ENCODE measurements around the gene SAPCD2. TPM values are rescaled to one million over a fixed set of nuclear protein-coding genes. Genes with fewer than 3 reads are reported as not detected.

SAPCD2 gene
- total RNA-seq, 1 donor from 2014 or later = 15.3 TPM

DNA sequence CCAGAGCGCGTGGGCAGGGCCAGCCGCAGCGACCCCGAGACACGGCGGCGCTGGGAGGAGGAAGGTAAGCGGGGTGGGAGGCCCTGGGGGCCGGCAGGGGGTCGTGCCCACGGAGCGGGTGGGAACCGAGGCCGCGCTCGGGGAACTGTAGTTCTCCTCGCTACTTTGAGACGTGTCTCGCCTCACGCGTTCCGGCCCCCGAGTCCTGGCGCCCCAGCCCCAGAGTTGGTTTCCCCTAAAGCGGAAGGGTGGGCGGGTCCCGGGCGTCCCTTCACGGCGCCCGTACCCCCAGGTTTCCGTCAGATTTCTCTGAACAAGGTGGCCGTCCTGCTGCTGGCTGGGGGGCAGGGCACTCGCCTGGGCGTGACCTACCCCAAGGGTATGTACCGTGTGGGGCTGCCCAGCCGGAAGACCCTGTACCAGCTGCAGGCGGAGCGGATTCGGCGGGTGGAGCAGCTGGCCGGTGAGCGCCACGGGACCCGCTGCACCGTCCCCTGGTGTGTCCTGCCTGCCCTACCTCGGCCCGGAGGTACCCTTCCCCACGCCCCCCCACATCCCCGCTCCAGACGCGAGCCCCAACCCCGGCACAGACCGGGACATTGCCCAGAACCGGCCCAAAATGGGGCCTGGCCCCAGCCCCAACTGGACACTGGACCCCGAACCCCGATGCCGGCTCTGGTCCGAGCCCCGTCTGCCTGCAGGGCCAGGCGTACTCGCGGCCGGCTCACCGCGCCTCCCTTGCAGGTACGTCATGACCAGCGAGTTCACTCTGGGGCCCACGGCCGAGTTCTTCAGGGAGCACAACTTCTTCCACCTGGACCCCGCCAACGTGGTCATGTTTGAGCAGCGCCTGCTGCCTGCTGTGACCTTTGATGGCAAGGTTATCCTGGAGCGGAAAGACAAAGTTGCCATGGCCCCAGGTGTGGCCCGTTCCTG lies 7.7 kb upstream of the SAPCD2 start:
- no peak for DNase-seq (ENCODE audit: low spot score, unreplicated experiment)
- Mint-ChIP-seq H3K4me3 (ENCODE audit: low read depth) (peak overlapping the region; percentile 47), H3K9me3 (ENCODE audit: low read depth) (no peaks in the 10 kb centered on the region), H3K27ac (no peak overlapping the region), H3K36me3 (ENCODE audit: insufficient read depth) (no peaks in the 10 kb centered on the region), H3K27me3 (peaks cover 57% of the 10 kb centered on the region), H3K4me1 (ENCODE audit: low read depth) (no peaks in the 10 kb centered on the region)
- TF ChIP-seq, protein P1, sequence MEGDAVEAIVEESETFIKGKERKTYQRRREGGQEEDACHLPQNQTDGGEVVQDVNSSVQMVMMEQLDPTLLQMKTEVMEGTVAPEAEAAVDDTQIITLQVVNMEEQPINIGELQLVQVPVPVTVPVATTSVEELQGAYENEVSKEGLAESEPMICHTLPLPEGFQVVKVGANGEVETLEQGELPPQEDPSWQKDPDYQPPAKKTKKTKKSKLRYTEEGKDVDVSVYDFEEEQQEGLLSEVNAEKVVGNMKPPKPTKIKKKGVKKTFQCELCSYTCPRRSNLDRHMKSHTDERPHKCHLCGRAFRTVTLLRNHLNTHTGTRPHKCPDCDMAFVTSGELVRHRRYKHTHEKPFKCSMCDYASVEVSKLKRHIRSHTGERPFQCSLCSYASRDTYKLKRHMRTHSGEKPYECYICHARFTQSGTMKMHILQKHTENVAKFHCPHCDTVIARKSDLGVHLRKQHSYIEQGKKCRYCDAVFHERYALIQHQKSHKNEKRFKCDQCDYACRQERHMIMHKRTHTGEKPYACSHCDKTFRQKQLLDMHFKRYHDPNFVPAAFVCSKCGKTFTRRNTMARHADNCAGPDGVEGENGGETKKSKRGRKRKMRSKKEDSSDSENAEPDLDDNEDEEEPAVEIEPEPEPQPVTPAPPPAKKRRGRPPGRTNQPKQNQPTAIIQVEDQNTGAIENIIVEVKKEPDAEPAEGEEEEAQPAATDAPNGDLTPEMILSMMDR (IDR thresholded peaks at IDR 0.05; ENCODE audit: unreplicated experiment) = no peak

DNA sequence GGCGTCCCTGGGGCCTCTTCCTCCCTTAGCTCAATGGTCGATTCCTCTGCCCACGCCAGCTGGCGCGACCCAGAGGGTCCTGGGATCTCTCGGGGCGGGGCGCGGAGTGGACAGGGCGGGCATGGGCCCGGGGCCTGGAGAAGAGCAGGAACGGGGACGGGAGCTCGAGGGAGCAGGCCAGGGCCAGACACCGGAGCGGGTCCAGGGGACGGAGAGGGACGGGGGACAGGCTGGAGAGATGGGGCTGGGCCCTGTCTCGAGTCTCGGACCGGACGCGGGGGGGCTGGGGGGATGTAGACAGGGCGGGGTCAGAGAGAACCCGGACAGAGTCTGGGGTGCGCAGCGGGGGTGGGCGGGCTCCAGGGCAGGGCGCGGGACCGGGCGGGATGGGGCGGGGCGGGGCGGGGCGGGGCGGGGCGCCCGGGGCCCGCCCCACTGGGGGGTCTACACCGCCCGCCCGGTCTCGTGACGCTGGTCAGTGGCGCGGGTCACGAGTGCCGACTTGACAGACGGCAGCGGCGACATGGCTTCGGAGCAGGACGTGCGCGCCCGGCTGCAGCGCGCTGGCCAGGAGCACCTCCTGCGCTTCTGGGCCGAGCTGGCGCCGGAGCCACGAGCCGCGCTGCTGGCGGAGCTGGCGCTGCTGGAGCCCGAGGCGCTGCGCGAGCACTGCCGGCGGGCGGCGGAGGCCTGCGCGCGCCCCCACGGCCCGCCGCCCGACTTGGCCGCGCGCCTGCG lies 6.8 kb upstream of the SAPCD2 start, which contains the start of gene UAP1L1:
TSS of gene UAP1L1 (plus strand) at position 508 of the 738 bp plus-strand sequence. CDS start at position 524, 16 bp downstream.
- peaks cover 57% of the 10 kb centered on the region for H3K27me3 Mint-ChIP-seq
- TF ChIP-seq, protein P1 (IDR thresholded peaks at IDR 0.05; ENCODE audit: unreplicated experiment) = no peak
- no peaks in the 10 kb centered on the region for H3K36me3 Mint-ChIP-seq (ENCODE audit: insufficient read depth)
- H3K4me3 Mint-ChIP-seq (ENCODE audit: low read depth) = peak within 1 kb of the TSS; percentile 47
- no peak for DNase-seq (ENCODE audit: low spot score, unreplicated experiment)
- H3K4me1 Mint-ChIP-seq (ENCODE audit: low read depth) = no peaks in the 10 kb centered on the region
- no peak within 1 kb of the TSS for H3K27ac Mint-ChIP-seq
- no peaks in the 10 kb centered on the region for H3K9me3 Mint-ChIP-seq (ENCODE audit: low read depth)

DNA sequence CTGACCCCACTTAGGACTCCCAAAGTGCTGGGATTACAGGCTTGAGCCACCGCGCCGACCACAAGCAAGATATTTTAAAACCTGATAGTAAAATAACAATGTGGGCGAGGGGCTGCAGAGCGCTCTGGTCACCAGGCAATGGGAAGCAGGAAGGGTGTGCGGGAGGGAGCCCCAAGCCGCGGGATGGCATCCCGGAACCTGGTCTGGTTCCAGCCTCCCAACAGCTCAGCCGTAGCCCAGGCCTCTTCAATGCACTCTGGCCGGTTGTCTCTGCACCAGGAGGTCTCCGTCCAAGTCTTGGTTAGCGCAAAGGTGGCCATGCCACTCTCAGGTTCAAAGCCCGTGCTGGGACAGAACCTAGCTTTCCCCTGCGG lies 6.3 kb upstream of the SAPCD2 start:
- TF ChIP-seq, protein P1 (IDR thresholded peaks at IDR 0.05; ENCODE audit: unreplicated experiment) = no peak
- Mint-ChIP-seq H3K4me1 (ENCODE audit: low read depth) (no peaks in the 10 kb centered on the region), H3K36me3 (ENCODE audit: insufficient read depth) (no peaks in the 10 kb centered on the region), H3K27me3 (peaks cover 52% of the 10 kb centered on the region), H3K4me3 (ENCODE audit: low read depth) (peak overlapping the region; percentile 44), H3K27ac (no peak overlapping the region), H3K9me3 (ENCODE audit: low read depth) (no peaks in the 10 kb centered on the region)
- no peak for DNase-seq (ENCODE audit: low spot score, unreplicated experiment)

DNA sequence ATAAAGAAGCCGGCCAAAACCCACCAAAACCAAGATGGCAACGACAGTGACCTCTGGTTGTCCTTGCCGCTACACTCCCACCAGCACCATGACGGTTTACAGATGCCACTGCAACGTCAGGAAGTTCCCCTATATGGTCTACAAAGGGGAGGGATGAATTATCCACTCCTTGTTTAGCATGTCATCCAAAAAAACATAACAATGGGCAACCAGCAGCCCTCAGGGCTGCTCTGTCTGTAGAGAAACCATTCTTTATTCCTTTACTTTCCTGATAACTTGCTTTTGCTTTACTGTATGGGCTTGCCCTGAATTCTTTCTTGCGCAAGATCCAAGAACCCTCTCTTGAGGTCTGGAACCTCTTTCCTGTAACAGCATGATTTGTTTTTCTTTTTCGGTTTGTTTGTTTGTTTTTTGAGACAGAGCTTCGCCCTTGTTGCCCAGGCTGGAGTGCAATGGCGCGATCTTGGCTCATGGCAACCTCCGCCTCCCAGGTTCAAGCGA lies 5.0 kb upstream of the SAPCD2 start:
- H3K27ac Mint-ChIP-seq = no peak overlapping the region

More for the DNA sequence above, 5.0 kb upstream of the SAPCD2 start:
- Mint-ChIP-seq H3K4me3 (ENCODE audit: low read depth) (no peak overlapping the region), H3K36me3 (ENCODE audit: insufficient read depth) (no peaks in the 10 kb centered on the region), H3K27me3 (peaks cover 50% of the 10 kb centered on the region), H3K9me3 (ENCODE audit: low read depth) (no peaks in the 10 kb centered on the region), H3K4me1 (ENCODE audit: low read depth) (peaks cover 6% of the 10 kb centered on the region)
- TF ChIP-seq, protein P1 (IDR thresholded peaks at IDR 0.05; ENCODE audit: unreplicated experiment) = no peak
- no peak for DNase-seq (ENCODE audit: low spot score, unreplicated experiment)
